GM23338 (cell line): Measurements from ENCODE around the gene TMEM38A. TPM values are rescaled to one million over a fixed set of nuclear protein-coding genes. Genes with fewer than 3 reads are reported as not detected.

ENCODE experiments used
- ATAC-seq: fragments of 200-7000 bp; cut with Tn5 transposase; 3 replicates; pipeline ENCODE4 v1.9.1; 2020
- DNase-seq: peaks from one replicate; pipeline ENCODE4 v3.0.0-alpha.2; 2015; ENCODE audit warnings: low spot score
- H2AFZ ChIP-seq: fragments of 200-600 bp; sonication (generic); 2 replicates; pipeline ENCODE4 v1.8.0; 2016; ENCODE audit warnings: antibody characterized with exemption, mild to moderate bottlenecking, moderate library complexity
- H3F3A ChIP-seq: fragments of 200-600 bp; sonication (generic); replicated peaks from 2 replicates; pipeline ENCODE4 v1.8.0; 2017; ENCODE audit warnings: antibody characterized with exemption, mixed run types, low read depth
- H3K27ac ChIP-seq: fragments of 200-600 bp; sonication (generic); 2 replicates; pipeline ENCODE4 v1.6.1; 2016; ENCODE audit warnings: low read depth
- H3K27me3 ChIP-seq: fragments of 200-600 bp; sonication (generic); 2 replicates; pipeline ENCODE4 v1.8.0; 2016; ENCODE audit warnings: mild to moderate bottlenecking, mixed run types, moderate library complexity; ENCODE audit not compliant: insufficient read depth
- H3K36me3 ChIP-seq: fragments of 200-600 bp; sonication (generic); 2 replicates; pipeline ENCODE4 v1.8.0; 2016; ENCODE audit warnings: mild to moderate bottlenecking; ENCODE audit not compliant: insufficient read depth
- H3K4me1 ChIP-seq: fragments of 200-600 bp; sonication (generic); 2 replicates; pipeline ENCODE4 v1.8.0; 2016; ENCODE audit warnings: mild to moderate bottlenecking, moderate library complexity; ENCODE audit not compliant: insufficient read depth
- H3K4me2 ChIP-seq: fragments of 200-600 bp; sonication (generic); 2 replicates; pipeline ENCODE4 v1.7.1; 2017; ENCODE audit warnings: mixed run types
- H3K4me3 ChIP-seq: fragments of 200-600 bp; sonication (generic); 2 replicates; pipeline ENCODE4 v1.6.1; 2016; ENCODE audit warnings: mixed run types
- H3K79me2 ChIP-seq: fragments of 200-600 bp; sonication (generic); replicated peaks from 2 replicates; pipeline ENCODE4 v1.8.0; 2017; ENCODE audit warnings: mild to moderate bottlenecking; ENCODE audit not compliant: insufficient read depth
- H3K9me2 ChIP-seq: fragments of 200-600 bp; sonication (generic); 2 replicates; pipeline ENCODE4 v1.8.0; 2017; ENCODE audit not compliant: insufficient read depth
- H4K20me1 ChIP-seq: fragments of 200-600 bp; sonication (generic); replicated peaks from 2 replicates; pipeline ENCODE4 v1.8.0; 2017; ENCODE audit warnings: mild to moderate bottlenecking; ENCODE audit not compliant: insufficient read depth
- H3K27ac Mint-ChIP-seq: 2 replicates; pipeline ENCODE4 v1.8.0; 2020; ENCODE audit warnings: inconsistent platforms, mild to moderate bottlenecking, moderate library complexity, mixed read lengths
- H3K27me3 Mint-ChIP-seq: 3 replicates; pipeline ENCODE4 v1.8.0; 2022; ENCODE audit warnings: low read depth, mild to moderate bottlenecking, moderate library complexity, mixed read lengths, inconsistent platforms; ENCODE audit not compliant: insufficient read depth, poor library complexity
- H3K36me3 Mint-ChIP-seq: 3 replicates; pipeline ENCODE4 v1.8.0; 2021; ENCODE audit warnings: low read depth, mild to moderate bottlenecking, inconsistent platforms, moderate library complexity, mixed read lengths
- H3K4me1 Mint-ChIP-seq: 3 replicates; pipeline ENCODE4 v1.8.0; 2020; ENCODE audit warnings: mild to moderate bottlenecking, inconsistent platforms, mixed read lengths
- H3K4me3 Mint-ChIP-seq: 3 replicates; pipeline ENCODE4 v1.8.0; 2021; ENCODE audit warnings: moderate library complexity, mild to moderate bottlenecking, inconsistent platforms, mixed read lengths
- H3K9me3 Mint-ChIP-seq: 3 replicates; pipeline ENCODE4 v1.8.0; 2020; ENCODE audit warnings: moderate library complexity, mild to moderate bottlenecking, inconsistent platforms, mixed read lengths
- CREB1 ChIP-seq: fragments of 250-450 bp; sonication (Bioruptor Pico); IDR thresholded peaks from 2 replicates; pipeline ENCODE4 v1.5.0; 2020; ENCODE audit warnings: low read depth, mild to moderate bottlenecking, moderate library complexity
- STAT1 ChIP-seq: IDR thresholded peaks from one replicate; pipeline ENCODE4 v1.6.1; 2016; ENCODE audit warnings: antibody characterized with exemption; ENCODE audit not compliant: unreplicated experiment
- ZNF331 ChIP-seq: fragments of 250-450 bp; sonication (Bioruptor Pico); IDR thresholded peaks from 2 replicates; pipeline ENCODE4 v1.5.0; 2020; ENCODE audit warnings: low read depth, mild to moderate bottlenecking, moderate library complexity
- polyA plus RNA-seq: library from polyadenylated mRNA; unstranded; fragments of >200 nt; fragmentation: Nextera tagmentation; extraction: Ambion mirVana; gene quantifications from 2 replicates; pipeline ENCODE4 v1.2.1, GENCODE V29; 2016
- total RNA-seq: library from RNA; depleted of rRNA; stranded (reverse); fragments of >200 nt; shearing (Covaris generic); gene quantifications from 2 replicates; pipeline ENCODE4 v1.2.3, GENCODE V29; 2014
- TF ChIP-seq, protein P1 (sequence below): IDR thresholded peaks from one replicate; pipeline ENCODE4 v1.6.1; 2018; ENCODE audit warnings: antibody characterized with exemption; ENCODE audit not compliant: unreplicated experiment
- TF ChIP-seq, protein P2 (sequence below), 2 experiments: fragments of 200-600 bp in 1 of 2; sonication (generic) in 1 of 2; conservative IDR thresholded peaks; 2 replicates each; pipeline versions ENCODE4 v1.5.1 to v1.6.1; 2016 to 2017; ENCODE audit warnings: antibody characterized with exemption in 2 of 2, low read depth in 2 of 2, mild to moderate bottlenecking in 2 of 2, moderate library complexity in 1 of 2
- TF ChIP-seq, protein P3 (sequence below): fragments of 250-450 bp; sonication (Bioruptor Pico); IDR thresholded peaks from 2 replicates; pipeline ENCODE4 v1.5.0; 2020; ENCODE audit warnings: mild to moderate bottlenecking, moderate library complexity

The TMEM38A gene
- total and polyA plus RNA-seq, 2 experiments from 2014 or later: 5.9 to 14.1 TPM

DNA sequence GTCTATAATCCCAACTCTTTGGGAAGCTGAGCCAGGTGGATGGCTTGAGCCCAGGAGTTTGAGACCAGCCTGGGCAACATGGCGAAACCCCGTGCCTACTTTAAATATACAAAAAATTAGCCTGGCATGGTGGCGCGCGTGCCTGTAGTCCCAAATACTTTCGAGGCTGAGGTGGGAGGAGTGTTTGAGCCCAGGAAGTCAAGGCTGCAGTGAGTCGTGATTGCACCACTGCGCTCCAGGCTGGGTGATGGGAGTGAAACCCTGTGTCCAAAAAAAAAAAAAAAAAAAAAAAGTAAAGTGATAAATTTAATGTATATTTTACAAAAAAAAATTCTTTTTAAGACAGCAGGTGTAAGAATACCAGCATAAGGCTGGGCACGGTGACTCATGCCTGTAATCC, 17.6 kb downstream of the TMEM38A start:
- no peaks in the 10 kb centered on the region for H3K27me3 Mint-ChIP-seq
- Histone ChIP-seq H3K36me3 (peaks cover 7% of the 10 kb centered on the region), H3K79me2 (no peaks in the 10 kb centered on the region), H3K4me1 (no peaks in the 10 kb centered on the region), H3K27ac (no peak overlapping the region), H3K4me2 (no peak overlapping the region), H2AFZ (no peak overlapping the region), H3K9me2 (no peaks in the 10 kb centered on the region), H3F3A (no peaks in the 10 kb centered on the region), H3K27me3 (no peaks in the 10 kb centered on the region), H3K4me3 (no peak overlapping the region), H4K20me1 (peaks cover 2% of the 10 kb centered on the region; the same call in 1 of the 2 replicates)
- no peak overlapping the region for H3K27ac Mint-ChIP-seq
- no peak overlapping the region for H3K4me3 Mint-ChIP-seq
- TF ChIP-seq ZNF331 (no peak), CREB1 (CRISPR knock-in tag) (no peak), STAT1 (no peak)
- TF ChIP-seq, protein P1, sequence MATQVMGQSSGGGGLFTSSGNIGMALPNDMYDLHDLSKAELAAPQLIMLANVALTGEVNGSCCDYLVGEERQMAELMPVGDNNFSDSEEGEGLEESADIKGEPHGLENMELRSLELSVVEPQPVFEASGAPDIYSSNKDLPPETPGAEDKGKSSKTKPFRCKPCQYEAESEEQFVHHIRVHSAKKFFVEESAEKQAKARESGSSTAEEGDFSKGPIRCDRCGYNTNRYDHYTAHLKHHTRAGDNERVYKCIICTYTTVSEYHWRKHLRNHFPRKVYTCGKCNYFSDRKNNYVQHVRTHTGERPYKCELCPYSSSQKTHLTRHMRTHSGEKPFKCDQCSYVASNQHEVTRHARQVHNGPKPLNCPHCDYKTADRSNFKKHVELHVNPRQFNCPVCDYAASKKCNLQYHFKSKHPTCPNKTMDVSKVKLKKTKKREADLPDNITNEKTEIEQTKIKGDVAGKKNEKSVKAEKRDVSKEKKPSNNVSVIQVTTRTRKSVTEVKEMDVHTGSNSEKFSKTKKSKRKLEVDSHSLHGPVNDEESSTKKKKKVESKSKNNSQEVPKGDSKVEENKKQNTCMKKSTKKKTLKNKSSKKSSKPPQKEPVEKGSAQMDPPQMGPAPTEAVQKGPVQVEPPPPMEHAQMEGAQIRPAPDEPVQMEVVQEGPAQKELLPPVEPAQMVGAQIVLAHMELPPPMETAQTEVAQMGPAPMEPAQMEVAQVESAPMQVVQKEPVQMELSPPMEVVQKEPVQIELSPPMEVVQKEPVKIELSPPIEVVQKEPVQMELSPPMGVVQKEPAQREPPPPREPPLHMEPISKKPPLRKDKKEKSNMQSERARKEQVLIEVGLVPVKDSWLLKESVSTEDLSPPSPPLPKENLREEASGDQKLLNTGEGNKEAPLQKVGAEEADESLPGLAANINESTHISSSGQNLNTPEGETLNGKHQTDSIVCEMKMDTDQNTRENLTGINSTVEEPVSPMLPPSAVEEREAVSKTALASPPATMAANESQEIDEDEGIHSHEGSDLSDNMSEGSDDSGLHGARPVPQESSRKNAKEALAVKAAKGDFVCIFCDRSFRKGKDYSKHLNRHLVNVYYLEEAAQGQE: no peak
- TF ChIP-seq, protein P2, sequence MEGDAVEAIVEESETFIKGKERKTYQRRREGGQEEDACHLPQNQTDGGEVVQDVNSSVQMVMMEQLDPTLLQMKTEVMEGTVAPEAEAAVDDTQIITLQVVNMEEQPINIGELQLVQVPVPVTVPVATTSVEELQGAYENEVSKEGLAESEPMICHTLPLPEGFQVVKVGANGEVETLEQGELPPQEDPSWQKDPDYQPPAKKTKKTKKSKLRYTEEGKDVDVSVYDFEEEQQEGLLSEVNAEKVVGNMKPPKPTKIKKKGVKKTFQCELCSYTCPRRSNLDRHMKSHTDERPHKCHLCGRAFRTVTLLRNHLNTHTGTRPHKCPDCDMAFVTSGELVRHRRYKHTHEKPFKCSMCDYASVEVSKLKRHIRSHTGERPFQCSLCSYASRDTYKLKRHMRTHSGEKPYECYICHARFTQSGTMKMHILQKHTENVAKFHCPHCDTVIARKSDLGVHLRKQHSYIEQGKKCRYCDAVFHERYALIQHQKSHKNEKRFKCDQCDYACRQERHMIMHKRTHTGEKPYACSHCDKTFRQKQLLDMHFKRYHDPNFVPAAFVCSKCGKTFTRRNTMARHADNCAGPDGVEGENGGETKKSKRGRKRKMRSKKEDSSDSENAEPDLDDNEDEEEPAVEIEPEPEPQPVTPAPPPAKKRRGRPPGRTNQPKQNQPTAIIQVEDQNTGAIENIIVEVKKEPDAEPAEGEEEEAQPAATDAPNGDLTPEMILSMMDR (conservative IDR thresholded peaks at IDR 0.05; ENCODE audit: low read depth in 2 of 2): no peak
- TF ChIP-seq, protein P3, sequence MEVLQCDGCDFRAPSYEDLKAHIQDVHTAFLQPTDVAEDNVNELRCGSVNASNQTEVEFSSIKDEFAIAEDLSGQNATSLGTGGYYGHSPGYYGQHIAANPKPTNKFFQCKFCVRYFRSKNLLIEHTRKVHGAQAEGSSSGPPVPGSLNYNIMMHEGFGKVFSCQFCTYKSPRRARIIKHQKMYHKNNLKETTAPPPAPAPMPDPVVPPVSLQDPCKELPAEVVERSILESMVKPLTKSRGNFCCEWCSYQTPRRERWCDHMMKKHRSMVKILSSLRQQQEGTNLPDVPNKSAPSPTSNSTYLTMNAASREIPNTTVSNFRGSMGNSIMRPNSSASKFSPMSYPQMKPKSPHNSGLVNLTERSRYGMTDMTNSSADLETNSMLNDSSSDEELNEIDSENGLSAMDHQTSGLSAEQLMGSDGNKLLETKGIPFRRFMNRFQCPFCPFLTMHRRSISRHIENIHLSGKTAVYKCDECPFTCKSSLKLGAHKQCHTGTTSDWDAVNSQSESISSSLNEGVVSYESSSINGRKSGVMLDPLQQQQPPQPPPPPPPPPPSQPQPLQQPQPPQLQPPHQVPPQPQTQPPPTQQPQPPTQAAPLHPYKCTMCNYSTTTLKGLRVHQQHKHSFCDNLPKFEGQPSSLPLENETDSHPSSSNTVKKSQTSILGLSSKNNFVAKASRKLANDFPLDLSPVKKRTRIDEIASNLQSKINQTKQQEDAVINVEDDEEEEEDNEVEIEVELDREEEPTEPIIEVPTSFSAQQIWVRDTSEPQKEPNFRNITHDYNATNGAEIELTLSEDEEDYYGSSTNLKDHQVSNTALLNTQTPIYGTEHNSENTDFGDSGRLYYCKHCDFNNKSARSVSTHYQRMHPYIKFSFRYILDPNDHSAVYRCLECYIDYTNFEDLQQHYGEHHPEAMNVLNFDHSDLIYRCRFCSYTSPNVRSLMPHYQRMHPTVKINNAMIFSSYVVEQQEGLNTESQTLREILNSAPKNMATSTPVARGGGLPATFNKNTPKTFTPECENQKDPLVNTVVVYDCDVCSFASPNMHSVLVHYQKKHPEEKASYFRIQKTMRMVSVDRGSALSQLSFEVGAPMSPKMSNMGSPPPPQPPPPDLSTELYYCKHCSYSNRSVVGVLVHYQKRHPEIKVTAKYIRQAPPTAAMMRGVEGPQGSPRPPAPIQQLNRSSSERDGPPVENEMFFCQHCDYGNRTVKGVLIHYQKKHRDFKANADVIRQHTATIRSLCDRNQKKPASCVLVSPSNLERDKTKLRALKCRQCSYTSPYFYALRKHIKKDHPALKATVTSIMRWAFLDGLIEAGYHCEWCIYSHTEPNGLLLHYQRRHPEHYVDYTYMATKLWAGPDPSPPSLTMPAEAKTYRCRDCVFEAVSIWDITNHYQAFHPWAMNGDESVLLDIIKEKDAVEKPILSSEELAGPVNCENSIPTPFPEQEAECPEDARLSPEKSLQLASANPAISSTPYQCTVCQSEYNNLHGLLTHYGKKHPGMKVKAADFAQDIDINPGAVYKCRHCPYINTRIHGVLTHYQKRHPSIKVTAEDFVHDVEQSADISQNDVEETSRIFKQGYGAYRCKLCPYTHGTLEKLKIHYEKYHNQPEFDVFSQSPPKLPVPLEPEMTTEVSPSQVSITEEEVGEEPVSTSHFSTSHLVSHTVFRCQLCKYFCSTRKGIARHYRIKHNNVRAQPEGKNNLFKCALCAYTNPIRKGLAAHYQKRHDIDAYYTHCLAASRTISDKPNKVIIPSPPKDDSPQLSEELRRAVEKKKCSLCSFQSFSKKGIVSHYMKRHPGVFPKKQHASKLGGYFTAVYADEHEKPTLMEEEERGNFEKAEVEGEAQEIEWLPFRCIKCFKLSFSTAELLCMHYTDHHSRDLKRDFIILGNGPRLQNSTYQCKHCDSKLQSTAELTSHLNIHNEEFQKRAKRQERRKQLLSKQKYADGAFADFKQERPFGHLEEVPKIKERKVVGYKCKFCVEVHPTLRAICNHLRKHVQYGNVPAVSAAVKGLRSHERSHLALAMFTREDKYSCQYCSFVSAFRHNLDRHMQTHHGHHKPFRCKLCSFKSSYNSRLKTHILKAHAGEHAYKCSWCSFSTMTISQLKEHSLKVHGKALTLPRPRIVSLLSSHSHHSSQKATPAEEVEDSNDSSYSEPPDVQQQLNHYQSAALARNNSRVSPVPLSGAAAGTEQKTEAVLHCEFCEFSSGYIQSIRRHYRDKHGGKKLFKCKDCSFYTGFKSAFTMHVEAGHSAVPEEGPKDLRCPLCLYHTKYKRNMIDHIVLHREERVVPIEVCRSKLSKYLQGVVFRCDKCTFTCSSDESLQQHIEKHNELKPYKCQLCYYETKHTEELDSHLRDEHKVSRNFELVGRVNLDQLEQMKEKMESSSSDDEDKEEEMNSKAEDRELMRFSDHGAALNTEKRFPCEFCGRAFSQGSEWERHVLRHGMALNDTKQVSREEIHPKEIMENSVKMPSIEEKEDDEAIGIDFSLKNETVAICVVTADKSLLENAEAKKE (CRISPR knock-in tag): no peak
- no peaks in the 10 kb centered on the region; the same call in 2 of the 3 replicates for H3K9me3 Mint-ChIP-seq
- ATAC-seq (no peak), DNase-seq (no peak)
- H3K36me3 Mint-ChIP-seq: peaks cover 22% of the 10 kb centered on the region
- H3K4me1 Mint-ChIP-seq: no peaks in the 10 kb centered on the region
